Esophagus muscularis mucosa (tissue), 3 donors: Measurements from ENCODE around the gene POLE.

ENCODE experiments used
- EP300 ChIP-seq: sonication (generic); formaldehyde crosslinking; IDR thresholded peaks from one replicate; pipeline ENCODE4 v1.6.1; 2017; ENCODE audit warnings: antibody characterized with exemption
- TF ChIP-seq, protein P1 (sequence below), 3 experiments: fragments of 200-600 bp in 2 of 3; fragments of 450-650 bp in 1 of 3; sonication (generic) in 2 of 3; IDR thresholded peaks; one replicate each; pipeline ENCODE4 v1.5.1; 2017 to 2019; ENCODE audit warnings: antibody characterized with exemption in 3 of 3, mild to moderate bottlenecking in 2 of 3, moderate library complexity in 1 of 3

- TF ChIP-seq EP300 = no peak
- TF ChIP-seq, protein P1, sequence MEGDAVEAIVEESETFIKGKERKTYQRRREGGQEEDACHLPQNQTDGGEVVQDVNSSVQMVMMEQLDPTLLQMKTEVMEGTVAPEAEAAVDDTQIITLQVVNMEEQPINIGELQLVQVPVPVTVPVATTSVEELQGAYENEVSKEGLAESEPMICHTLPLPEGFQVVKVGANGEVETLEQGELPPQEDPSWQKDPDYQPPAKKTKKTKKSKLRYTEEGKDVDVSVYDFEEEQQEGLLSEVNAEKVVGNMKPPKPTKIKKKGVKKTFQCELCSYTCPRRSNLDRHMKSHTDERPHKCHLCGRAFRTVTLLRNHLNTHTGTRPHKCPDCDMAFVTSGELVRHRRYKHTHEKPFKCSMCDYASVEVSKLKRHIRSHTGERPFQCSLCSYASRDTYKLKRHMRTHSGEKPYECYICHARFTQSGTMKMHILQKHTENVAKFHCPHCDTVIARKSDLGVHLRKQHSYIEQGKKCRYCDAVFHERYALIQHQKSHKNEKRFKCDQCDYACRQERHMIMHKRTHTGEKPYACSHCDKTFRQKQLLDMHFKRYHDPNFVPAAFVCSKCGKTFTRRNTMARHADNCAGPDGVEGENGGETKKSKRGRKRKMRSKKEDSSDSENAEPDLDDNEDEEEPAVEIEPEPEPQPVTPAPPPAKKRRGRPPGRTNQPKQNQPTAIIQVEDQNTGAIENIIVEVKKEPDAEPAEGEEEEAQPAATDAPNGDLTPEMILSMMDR (IDR thresholded peaks at IDR 0.05) = no peak
Measured at GRCh38 chr12:132726386-132726785, 39.2 kb upstream of the POLE start.
